Transverse colon (tissue), 3 donors: Measurements from ENCODE around the gene ARRB1.

Source experiments
- CTCF ChIP-seq, 5 experiments: fragments of 200-600 bp in 3 of 5; fragments of 450-650 bp in 2 of 5; sonication (generic) in 3 of 5; IDR thresholded peaks; 1 replicate in 2 of 5; 2 replicates in 3 of 5; pipeline ENCODE4 v1.5.1; 2016 to 2017; ENCODE audit warnings: antibody characterized with exemption in 5 of 5, inconsistent platforms in 3 of 5, mild to moderate bottlenecking in 2 of 5, moderate library complexity in 1 of 5
- EP300 ChIP-seq: sonication (generic); formaldehyde crosslinking; IDR thresholded peaks from one replicate; pipeline ENCODE4 v1.6.1; 2017; ENCODE audit warnings: antibody characterized with exemption, low read depth

GRCh38 chr11:75229466-75229865, 122.0 kb downstream of the ARRB1 start:
- no peak for TF ChIP-seq EP300
- no peak for TF ChIP-seq CTCF (IDR thresholded peaks at IDR 0.05)
